ENCODE results near the gene GLS.
"Not testable (repeated sequence)": the region's sequence is repeated elsewhere in the genome, so short reads cannot be mapped to it uniquely, and the experiment has no call there.

The GLS gene

GRCh38 chr2:190990132-190990531 lies 109.5 kb downstream of the GLS start:
- DNase-seq (ENCODE audit: low read depth in 2 of 2), result no peak

DNA sequence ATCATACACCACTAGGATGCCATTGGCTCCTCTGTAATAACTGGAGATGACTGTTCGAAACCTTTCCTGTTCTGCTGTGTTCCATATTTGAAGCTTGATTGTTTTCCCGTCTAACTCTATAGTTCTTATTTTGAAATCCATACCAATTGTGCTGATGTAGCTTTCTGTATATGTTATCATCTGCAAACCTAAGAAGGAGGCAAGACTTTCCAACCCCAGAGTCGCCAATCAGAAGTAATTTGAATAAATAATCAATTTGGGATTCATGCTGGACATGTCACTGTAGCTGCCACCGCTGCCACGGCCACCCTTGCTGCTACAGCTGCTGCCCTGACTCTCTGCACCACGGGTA lies 112.6 kb downstream of the GLS start:
- DNase-seq (ENCODE audit: low read depth in 2 of 2), result no peak

- DNase-seq (ENCODE audit: low read depth in 2 of 2), result no peak
These were observed 113.5 kb downstream of the GLS start for GRCh38 chr2:190994148-190994547.

DNA sequence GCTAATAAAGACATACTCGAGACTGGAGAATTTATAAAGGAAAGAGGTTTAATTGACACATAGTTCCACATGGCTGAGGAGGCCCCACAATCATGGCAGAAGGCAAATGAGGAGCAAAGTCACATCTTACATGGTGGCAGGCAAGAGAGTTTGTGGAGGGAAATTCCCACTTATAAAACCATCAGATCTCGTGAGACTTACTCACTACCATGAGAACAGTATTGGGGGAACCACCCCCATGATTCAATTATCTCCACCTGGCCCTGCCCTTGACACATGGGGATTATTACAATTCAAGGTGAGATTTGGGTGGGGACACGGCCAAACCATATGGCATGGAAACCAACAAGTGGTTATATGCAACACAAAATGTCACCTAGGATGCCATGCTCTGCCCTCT lies 114.7 kb downstream of the GLS start:
- DNase-seq (ENCODE audit: low read depth in 2 of 2), result not testable (repeated sequence)

GRCh38 chr2:190996338-190996946 lies 115.8 kb downstream of the GLS start:
- DNase-seq (ENCODE audit: low read depth in 2 of 2), result no peak

GRCh38 chr2:190996947-190997346 lies 116.3 kb downstream of the GLS start:
- DNase-seq (ENCODE audit: low read depth in 2 of 2), result no peak

- no peak for DNase-seq (ENCODE audit: low read depth in 2 of 2)
These were observed 117.0 kb downstream of the GLS start for GRCh38 chr2:190997526-190998113.

- DNase-seq (ENCODE audit: low read depth in 2 of 2), result no peak
These were observed 118.4 kb downstream of the GLS start for GRCh38 chr2:190999058-190999457.

DNA sequence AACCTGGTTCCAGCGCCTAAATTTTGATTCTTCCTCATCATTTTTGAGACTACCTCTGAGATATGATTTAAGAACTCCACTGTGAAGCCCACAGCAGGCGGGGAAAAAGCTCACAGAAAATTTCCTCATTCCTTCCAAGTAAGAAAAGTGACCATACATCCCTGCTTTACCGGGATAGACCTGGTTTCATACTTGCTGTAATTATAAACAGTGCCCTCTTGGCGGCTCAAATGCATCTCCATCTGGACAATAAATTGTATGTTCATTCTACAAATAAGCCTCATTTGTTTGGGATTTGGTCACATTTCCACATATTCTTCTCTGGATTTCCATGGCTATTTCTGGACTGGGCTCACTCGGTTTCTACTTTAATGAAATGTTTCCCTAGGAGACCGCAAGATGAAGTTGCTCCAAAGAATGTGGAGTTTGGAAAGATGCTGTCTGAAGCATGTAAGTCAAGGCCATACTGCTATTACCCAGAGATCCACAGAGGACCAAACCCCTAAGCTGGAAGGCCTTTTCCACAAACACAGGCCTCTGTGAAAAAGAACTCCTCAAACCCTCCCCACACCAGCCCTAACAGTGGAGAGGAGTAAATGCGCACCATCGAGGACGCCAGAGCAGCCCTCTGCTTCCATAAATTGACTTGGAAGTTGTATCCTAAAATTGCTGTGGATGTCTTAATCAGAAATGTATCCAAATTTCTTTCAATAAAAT lies 119.5 kb downstream of the GLS start:
- no peak for DNase-seq (ENCODE audit: low read depth in 2 of 2)

GRCh38 chr2:191001032-191001431 lies 120.4 kb downstream of the GLS start:
- DNase-seq (ENCODE audit: low read depth in 2 of 2), result no peak

- DNase-seq (ENCODE audit: low read depth in 2 of 2), result no peak
These were observed 121.0 kb downstream of the GLS start for GRCh38 chr2:191001624-191002023.

- DNase-seq (ENCODE audit: low read depth in 2 of 2), result no peak
These were observed 123.0 kb downstream of the GLS start for GRCh38 chr2:191003405-191004309.

GRCh38 chr2:191006297-191006696 lies 125.7 kb downstream of the GLS start:
- DNase-seq (ENCODE audit: low read depth in 2 of 2), result no peak

DNA sequence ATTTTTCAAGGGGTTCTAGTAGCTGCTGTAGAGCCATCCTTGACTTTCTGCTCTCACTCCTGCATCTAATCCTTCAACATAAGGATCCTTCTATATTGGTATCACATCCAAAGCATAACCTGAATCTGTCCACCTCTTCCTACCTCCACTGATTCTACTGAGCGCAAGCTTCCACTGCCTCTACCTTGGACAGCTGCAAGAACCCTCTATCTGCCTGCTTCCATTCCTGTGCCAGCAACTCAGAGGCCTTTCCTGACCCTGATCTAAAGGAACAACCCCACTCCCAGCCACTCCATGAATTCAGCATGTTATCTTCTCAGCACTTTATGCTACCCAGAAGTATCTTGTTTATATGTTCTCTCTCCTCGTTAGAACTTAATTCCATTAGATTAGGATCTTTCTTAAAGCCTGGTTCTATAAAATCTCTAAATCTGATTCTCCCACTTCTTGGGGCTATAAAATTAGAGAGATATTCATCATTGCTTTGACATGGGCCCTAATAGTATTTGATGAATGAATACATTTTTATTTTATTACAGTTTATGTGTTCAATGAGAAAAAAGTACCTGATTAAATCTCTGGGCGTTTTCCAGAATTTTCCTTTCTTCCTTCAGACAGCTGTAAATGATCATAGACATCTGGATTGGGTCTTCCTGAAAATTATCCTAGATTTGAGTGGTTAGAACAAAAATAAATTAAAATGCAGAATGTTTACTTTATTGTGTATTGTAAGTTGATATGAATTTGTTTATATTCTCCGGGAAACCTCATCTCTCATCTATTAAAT lies 126.6 kb downstream of the GLS start:
- no peak for DNase-seq (ENCODE audit: low read depth in 2 of 2)

DNA sequence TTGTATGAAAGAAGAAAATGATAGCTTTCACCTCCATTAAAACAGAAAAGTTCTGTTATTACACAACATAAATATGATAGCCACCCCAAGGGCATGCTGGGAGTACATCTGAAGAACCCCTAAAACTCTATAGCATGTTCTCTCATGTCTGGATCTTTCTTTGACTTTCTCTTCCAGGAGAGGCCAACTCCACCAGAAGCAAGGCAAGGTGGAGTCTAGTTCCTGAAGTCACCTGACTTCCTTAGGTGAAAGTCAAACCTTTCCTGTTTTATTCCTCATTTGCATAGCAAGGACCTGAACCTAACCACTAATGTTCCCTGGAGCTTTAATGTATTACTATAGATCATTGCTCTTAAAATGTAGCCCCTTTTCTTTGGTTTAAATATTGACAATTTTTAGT lies 127.7 kb downstream of the GLS start:
- DNase-seq (ENCODE audit: low read depth in 2 of 2), result no peak

DNA sequence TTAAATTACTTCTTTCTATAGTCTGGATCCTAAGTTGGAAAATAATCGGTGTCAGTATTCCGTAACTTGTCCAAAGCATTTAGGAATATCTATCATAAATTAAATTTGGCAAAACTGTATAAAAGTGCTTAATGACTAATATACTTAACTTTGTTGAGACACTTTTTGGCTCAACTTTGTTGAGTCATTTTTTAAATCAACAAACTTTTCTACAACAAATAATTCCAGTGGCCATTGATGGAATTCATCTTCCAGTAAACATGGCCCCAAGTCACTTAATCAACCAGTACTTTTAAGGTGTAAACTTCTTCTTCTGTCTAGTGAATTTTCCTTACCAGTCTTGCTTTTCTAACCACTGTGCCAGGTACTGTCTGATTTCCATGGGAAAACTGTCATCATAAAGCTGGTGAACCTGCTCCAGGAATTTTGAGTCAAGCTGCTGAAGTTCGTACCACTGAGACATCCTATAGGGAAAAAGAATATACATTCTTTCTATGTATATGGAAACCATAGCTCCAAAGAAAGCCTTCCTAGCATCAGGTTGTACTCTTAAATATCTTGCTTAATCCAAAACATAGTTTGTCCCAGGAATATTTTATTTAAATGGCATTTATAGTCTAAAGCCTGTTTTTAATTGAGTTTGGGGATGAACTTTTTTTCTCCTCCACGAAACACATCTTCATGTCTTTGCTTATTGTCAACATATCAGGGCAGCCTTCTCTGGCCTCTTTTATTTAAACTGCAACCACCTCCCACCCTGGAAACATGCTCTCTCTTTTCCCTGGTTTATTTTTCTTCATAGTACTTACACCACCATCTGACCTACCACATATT lies 129.1 kb downstream of the GLS start:
- no peak for DNase-seq (ENCODE audit: low read depth in 2 of 2)

DNA sequence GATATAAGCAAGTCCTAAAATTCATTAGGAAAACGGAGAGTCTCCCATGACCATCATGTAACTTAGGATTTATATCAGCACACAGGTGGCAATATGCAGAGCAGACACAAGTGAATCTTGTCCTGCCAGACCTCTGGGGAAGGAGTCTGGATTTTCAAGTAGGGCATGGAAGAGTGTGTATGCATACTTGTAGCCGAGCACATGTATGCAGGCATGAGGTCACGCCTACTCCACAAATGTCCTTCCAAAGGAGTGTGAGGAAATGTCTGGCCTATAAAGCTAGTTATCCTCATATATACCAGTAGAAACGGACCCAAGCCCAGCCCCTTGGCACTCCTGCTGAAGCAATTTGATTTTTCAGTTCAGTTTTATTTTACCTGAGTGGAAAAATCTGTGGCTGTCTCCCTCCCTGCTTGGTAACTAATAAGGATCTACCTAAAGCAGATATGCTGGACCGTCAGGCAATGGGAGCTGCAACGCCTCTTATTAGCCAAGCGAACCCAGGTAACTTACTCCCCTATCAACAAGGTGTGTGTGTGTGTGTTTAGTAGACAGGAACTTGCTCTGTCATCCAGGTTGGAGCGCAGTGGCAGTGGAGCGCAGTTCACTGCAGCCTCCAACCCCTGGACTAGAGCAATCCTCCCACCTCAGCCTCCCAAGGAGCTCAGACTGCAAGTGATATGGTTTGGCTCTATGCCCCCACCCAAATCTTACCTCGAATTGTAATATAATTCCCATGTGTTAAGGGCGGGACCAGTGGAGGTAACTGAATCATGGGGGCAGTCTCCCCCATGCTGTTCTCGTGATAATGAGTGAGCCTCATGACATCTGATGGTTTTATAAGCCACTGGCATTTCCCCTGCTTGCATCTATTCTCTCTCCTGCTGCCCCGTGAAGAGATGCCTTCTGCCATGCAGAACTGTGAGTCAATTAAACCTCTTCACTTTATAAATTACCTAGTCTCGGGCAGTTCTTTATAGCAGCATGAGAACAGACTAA lies 130.6 kb downstream of the GLS start:
- no peak for DNase-seq (ENCODE audit: low read depth in 2 of 2)

DNA sequence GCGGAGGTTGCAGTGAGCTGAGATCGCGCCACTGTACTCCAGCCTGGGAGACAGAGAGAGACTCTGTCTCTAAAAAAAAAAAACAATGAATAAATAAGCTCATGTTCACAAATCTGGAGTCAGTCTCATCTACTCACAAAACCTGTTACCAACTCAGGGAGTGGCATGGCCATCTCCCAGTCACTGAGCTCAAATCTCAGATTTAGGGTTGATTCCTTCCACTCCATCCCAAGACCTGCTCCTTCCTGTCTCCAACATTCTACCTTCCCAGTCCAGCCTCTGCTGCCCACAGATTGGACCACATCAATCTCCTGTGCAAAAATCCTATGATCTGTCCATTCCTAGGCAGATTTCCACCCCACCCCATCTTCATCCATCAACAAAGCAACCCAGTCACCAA lies 131.7 kb downstream of the GLS start:
- DNase-seq (ENCODE audit: low read depth in 2 of 2), result no peak

All from stimulated activated CD8-positive, alpha-beta memory T cell treated with anti-CD3 and anti-CD28 coated beads, Interleukin-2, amount 100 ng/mL, for 48 hours (primary cell).